ENCODE measurements around the gene RAPGEF2.

DNA sequence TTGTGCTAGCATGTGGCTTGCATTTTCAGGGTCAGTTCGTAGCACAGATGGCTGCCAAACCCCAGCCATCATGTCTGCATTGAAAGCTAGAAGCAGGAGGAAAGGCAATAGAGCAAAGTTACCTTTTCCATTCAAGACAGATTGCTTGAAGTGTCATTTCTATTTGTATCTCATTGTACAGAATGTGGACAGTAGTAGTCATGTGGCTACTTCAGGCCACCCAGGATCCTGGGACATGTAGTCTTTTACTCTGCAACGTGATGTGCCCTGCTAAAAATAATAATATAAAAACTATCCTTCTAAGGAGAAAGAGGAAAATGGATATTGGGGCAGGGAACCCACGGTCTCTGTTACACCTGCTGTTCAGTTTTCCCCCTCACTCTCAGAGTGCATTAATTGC is 118.4 kb downstream of the RAPGEF2 start:
- TF ChIP-seq, protein P1, sequence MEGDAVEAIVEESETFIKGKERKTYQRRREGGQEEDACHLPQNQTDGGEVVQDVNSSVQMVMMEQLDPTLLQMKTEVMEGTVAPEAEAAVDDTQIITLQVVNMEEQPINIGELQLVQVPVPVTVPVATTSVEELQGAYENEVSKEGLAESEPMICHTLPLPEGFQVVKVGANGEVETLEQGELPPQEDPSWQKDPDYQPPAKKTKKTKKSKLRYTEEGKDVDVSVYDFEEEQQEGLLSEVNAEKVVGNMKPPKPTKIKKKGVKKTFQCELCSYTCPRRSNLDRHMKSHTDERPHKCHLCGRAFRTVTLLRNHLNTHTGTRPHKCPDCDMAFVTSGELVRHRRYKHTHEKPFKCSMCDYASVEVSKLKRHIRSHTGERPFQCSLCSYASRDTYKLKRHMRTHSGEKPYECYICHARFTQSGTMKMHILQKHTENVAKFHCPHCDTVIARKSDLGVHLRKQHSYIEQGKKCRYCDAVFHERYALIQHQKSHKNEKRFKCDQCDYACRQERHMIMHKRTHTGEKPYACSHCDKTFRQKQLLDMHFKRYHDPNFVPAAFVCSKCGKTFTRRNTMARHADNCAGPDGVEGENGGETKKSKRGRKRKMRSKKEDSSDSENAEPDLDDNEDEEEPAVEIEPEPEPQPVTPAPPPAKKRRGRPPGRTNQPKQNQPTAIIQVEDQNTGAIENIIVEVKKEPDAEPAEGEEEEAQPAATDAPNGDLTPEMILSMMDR (IDR thresholded peaks at IDR 0.05; ENCODE audit: insufficient read depth, low read length, poor library complexity, severe bottlenecking): no peak
- no peak for TF ChIP-seq EZH2phosphoT487 (conservative IDR thresholded peaks at IDR 0.05; ENCODE audit: low read length)
